Tibial nerve (tissue), 4 donors: Measurements from ENCODE around the gene TNNC1. TPM values are rescaled to one million over a fixed set of nuclear protein-coding genes. Genes with fewer than 3 reads are reported as not detected.

Source experiments
- DNase-seq, 2 donors: peaks; one replicate each; pipeline ENCODE4 v3.0.0-alpha.2; 2019; ENCODE audit warnings: low spot score in 2 of 2
- H3K27ac ChIP-seq, 4 donors: fragments of 200-600 bp; sonication (generic) in 3 of 4; one replicate each; pipeline ENCODE4 v1.5.1; 2017 to 2019; ENCODE audit warnings: mild to moderate bottlenecking in 1 of 4
- H3K27me3 ChIP-seq, 2 donors: fragments of 200-600 bp; sonication (generic) in 1 of 2; one replicate each; pipeline versions ENCODE4 v1.5.1 to v1.6.0; 2017 to 2019
- H3K36me3 ChIP-seq, 3 donors: fragments of 200-600 bp; sonication (generic); one replicate each; pipeline ENCODE4 v1.5.1; 2018 to 2019
- H3K4me1 ChIP-seq, 4 donors: fragments of 200-600 bp; sonication (generic) in 3 of 4; one replicate each; pipeline ENCODE4 v1.5.1; 2017 to 2019
- H3K4me3 ChIP-seq, 4 donors: fragments of 200-600 bp; sonication (generic) in 3 of 4; one replicate each; pipeline ENCODE4 v1.5.1; 2017 to 2019; ENCODE audit warnings: mild to moderate bottlenecking in 1 of 4, moderate library complexity in 1 of 4
- H3K9me3 ChIP-seq, 4 donors: fragments of 200-600 bp; sonication (generic) in 3 of 4; one replicate each; pipeline ENCODE4 v1.5.1; 2017 to 2019
- CTCF ChIP-seq, 5 experiments: fragments of 200-600 bp in 3 of 5; fragments of 450-650 bp in 2 of 5; sonication (generic) in 3 of 5; IDR thresholded peaks; one replicate each; pipeline ENCODE4 v1.5.1; 2016 to 2019; ENCODE audit warnings: antibody characterized with exemption in 5 of 5, mild to moderate bottlenecking in 3 of 5, moderate library complexity in 2 of 5
- EP300 ChIP-seq, 2 donors: sonication (generic); formaldehyde crosslinking; IDR thresholded peaks; one replicate each; pipeline ENCODE4 v1.6.1; 2017; ENCODE audit warnings: antibody characterized with exemption in 2 of 2, mild to moderate bottlenecking in 1 of 2
- POLR2A ChIP-seq, 2 donors: fragments of 450-650 bp; IDR thresholded peaks; one replicate each; pipeline ENCODE4 v1.6.1; 2017; ENCODE audit warnings: antibody characterized with exemption in 2 of 2, mild to moderate bottlenecking in 2 of 2, moderate library complexity in 2 of 2
- WGBS, 2 donors: methylation state at CpG; one replicate each; pipeline ENCODE4 v1.1.5; 2018; 5-methylcytosine and 5-hydroxymethylcytosine counted together
- total RNA-seq, 4 donors: library from RNA; depleted of rRNA; stranded (reverse); fragments of >200 nt; gene quantifications; one replicate each; pipeline ENCODE4 v1.1.0, GENCODE V29; 2016

TNNC1 gene
- total RNA-seq, 4 donors from 2014 or later = 235 to 624 (median 535) TPM

DNA sequence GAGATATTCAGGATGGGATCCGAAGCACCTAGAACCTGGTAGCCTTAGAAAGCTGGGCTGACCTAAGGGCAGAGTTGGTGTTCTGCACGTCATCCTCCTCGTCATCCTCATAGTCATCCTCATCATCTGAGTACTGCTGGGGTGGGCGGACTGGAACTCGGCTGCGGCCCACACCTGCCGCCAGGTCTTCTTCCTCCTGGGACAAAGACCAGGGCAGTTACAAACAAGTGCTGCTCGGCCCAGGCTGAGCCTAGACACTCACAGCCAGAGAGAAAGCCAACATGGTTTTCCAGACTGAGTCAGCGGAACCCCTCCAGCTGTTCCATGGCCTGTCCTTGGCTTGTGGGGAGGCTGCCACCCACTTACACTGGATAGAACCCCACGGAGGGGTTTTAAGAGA lies 49.5 kb downstream of the TNNC1 start:
- Histone ChIP-seq H3K4me3 (no peak overlapping the region), H3K9me3 (no peaks in the 10 kb centered on the region), H3K27ac (no peak overlapping the region), H3K27me3 (no peaks in the 10 kb centered on the region), H3K4me1 (peaks cover 0 to 36% (median 14%) of the 10 kb centered on the region in 4 donors), H3K36me3 (peaks cover 0 to 92% (median 36%) of the 10 kb centered on the region in 3 donors)
- WGBS, 2 donors = 90 to 91% methylated on average over 8 to 10 of the region's 10 CpGs
- DNase-seq = no peak
- TF ChIP-seq CTCF (IDR thresholded peaks at IDR 0.05) (no peak), EP300 (IDR thresholded peaks at IDR 0.05) (no peak), POLR2A (IDR thresholded peaks at IDR 0.05) (no peak)

DNA sequence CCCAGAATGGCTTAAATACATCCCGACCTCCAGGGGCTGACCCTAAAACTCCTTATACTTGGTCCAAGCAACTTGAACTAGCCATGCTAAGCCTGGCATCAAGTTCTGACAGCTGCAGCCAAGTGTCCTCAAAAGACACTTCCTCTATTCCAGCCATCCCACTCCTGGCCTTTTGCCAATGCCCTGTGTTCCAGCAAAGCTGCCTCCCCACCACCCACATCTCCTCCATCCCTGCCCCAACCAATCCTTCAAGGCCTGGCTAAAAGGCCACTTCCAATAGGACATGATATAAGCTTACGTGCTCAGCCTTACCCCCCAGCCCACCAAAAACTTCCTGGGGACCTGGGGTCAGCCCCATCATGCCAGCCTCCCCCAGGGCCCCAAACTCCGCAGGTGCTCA lies 49.9 kb downstream of the TNNC1 start:
- Histone ChIP-seq H3K27me3 (no peaks in the 10 kb centered on the region), H3K4me3 (no peak overlapping the region), H3K36me3 (peaks cover 0 to 97% (median 36%) of the 10 kb centered on the region in 3 donors), H3K27ac (no peak overlapping the region), H3K4me1 (peaks cover 0 to 32% (median 10%) of the 10 kb centered on the region in 4 donors), H3K9me3 (no peaks in the 10 kb centered on the region)
- TF ChIP-seq EP300 (IDR thresholded peaks at IDR 0.05) (no peak), POLR2A (IDR thresholded peaks at IDR 0.05) (no peak), CTCF (IDR thresholded peaks at IDR 0.05) (no peak)
- WGBS, 2 donors = 77 to 80% methylated on average over 3 of the region's 3 CpGs
- DNase-seq = no peak

GRCh38 chr3:52403271-52403841 lies 50.5 kb downstream of the TNNC1 start:
- peaks cover 0 to 100% (median 36%) of the 10 kb centered on the region in 3 donors for H3K36me3 ChIP-seq
- H3K27ac ChIP-seq = no peak overlapping the region
- WGBS, 2 donors = 92 to 95% methylated on average over 18 to 19 of the region's 19 CpGs
- H3K4me3 ChIP-seq = no peak overlapping the region
- H3K4me1 ChIP-seq = peaks cover 0 to 26% (median 4%) of the 10 kb centered on the region in 4 donors
- H3K27me3 ChIP-seq = no peaks in the 10 kb centered on the region
- TF ChIP-seq EP300 (IDR thresholded peaks at IDR 0.05) (no peak), CTCF (IDR thresholded peaks at IDR 0.05) (no peak), POLR2A (IDR thresholded peaks at IDR 0.05) (no peak)
- no peaks in the 10 kb centered on the region for H3K9me3 ChIP-seq
- DNase-seq = no peak

DNA sequence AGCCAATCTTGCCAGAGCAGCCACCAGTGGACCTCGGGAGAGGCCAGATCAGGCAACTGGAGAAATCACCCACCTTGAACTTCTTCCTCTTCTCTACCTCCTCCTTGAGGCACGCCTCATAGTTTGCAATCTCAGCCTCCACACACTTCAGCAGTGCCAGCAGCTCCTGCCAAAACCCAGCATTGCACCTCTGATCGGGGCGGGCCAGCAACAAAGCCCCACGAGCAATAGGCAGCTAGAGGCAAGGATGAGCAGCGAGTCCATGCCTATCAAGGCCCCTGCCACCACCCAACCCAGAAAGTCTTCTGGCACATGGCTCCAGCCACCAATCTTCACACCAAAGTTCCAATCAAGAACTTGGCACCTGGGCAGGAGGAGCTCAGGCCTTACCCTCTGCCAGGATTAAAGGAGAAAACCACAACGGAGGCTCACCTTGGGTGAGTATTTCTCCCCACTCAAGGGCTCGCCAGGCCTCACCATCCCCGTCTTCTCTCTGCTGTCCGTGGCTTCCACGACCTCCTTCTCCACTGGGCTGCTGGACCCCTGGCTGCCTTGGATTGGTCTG lies 51.1 kb downstream of the TNNC1 start:
- peaks cover 0 to 20% (median under 1%) of the 10 kb centered on the region in 4 donors for H3K4me1 ChIP-seq
- DNase-seq = no peak
- H3K36me3 ChIP-seq = peaks cover 0 to 100% (median 36%) of the 10 kb centered on the region in 3 donors
- H3K27me3 ChIP-seq = no peaks in the 10 kb centered on the region
- no peaks in the 10 kb centered on the region for H3K9me3 ChIP-seq
- WGBS, 2 donors = 86 to 94% methylated on average over 11 of the region's 11 CpGs
- no peak overlapping the region for H3K4me3 ChIP-seq
- TF ChIP-seq CTCF (IDR thresholded peaks at IDR 0.05) (no peak), EP300 (IDR thresholded peaks at IDR 0.05) (no peak), POLR2A (IDR thresholded peaks at IDR 0.05) (no peak)
- H3K27ac ChIP-seq = no peak overlapping the region

DNA sequence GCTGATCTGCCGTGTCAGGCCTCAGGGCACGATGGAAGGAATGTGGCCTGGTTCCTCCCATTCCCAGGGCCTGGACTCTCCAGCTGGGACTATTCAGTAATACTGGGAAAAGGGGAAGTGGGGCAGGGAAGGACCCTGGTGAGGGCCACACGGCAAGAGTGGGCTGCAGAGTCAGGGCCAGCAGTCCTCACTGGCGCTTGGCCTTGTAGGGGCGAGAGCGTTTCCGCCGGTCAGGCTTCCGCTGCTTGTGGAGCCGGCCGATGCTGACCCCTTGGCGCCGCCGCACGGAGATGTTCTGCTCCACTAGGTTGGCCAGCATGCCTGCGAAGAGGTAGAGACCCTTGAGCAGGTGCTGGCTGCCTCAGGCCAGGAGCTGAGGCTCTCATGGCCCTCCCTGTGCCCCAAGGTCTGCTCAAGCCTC lies 51.7 kb downstream of the TNNC1 start:
- Histone ChIP-seq H3K4me3 (no peak overlapping the region), H3K36me3 (peaks cover 0 to 94% (median 32%) of the 10 kb centered on the region in 3 donors), H3K9me3 (no peaks in the 10 kb centered on the region), H3K27me3 (no peaks in the 10 kb centered on the region), H3K27ac (no peak overlapping the region), H3K4me1 (peaks cover 0 to 13% (median 0%) of the 10 kb centered on the region in 4 donors)
- no peak for DNase-seq
- 84 to 85% methylated on average over 11 to 16 of the region's 16 CpGs for WGBS, 2 donors
- TF ChIP-seq EP300 (IDR thresholded peaks at IDR 0.05) = no peak
- TF ChIP-seq CTCF (IDR thresholded peaks at IDR 0.05) = no peak
